ENCODE data around the gene CLIC4.

- TF ChIP-seq ZNF274 (IDR thresholded peaks at IDR 0.05; ENCODE audit: low read depth, low read length) (no peak), YY1 (IDR thresholded peaks at IDR 0.05; ENCODE audit: insufficient read depth, insufficient read length) (no peak), SUZ12 (IDR thresholded peaks at IDR 0.05; ENCODE audit: extremely low read depth, insufficient read depth, insufficient read length) (no peak)
Measured at GRCh38 chr1:24826510-24826909, 81.3 kb downstream of the CLIC4 start.

All from NT2/D1 (cell line).